HepG2 (cell line): Measurements from ENCODE around the gene WWC1. TPM values are rescaled to one million over a fixed set of nuclear protein-coding genes. Genes with fewer than 3 reads are reported as not detected.

Experiments
- ELK4 ChIP-seq: sonication (generic); formaldehyde crosslinking; IDR thresholded peaks from 2 replicates; pipeline ENCODE4 v1.9.0; 2021; ENCODE audit warnings: missing genetic modification reagents, borderline replicate concordance
- HDAC2 ChIP-seq: sonication (generic); formaldehyde crosslinking; IDR thresholded peaks from 2 replicates; pipeline ENCODE4 v1.4.0; 2020; ENCODE audit warnings: missing genetic modification reagents
- HNF1A ChIP-seq, 2 experiments: sonication (generic) in 1 of 2; formaldehyde crosslinking in 1 of 2; IDR thresholded peaks; 2 replicates each; pipeline versions ENCODE4 v1.4.0 to v1.6.1; 2016 to 2020; ENCODE audit warnings: borderline replicate concordance in 1 of 2, low read depth in 1 of 2, mild to moderate bottlenecking in 1 of 2, missing genetic modification reagents in 1 of 2
- IKZF1 ChIP-seq: fragments of 450-650 bp; IDR thresholded peaks from 2 replicates; pipeline ENCODE4 v1.7.1; 2016
- KLF13 ChIP-seq: sonication (generic); formaldehyde crosslinking; IDR thresholded peaks from 2 replicates; pipeline ENCODE4 v1.4.0; 2020; ENCODE audit warnings: mild to moderate bottlenecking, missing genetic modification reagents
- PHB2 ChIP-seq: fragments of 450-650 bp; IDR thresholded peaks from 2 replicates; pipeline ENCODE4 v1.6.1; 2018; ENCODE audit not compliant: partially characterized antibody
- RARG ChIP-seq: sonication (generic); formaldehyde crosslinking; IDR thresholded peaks from 2 replicates; pipeline ENCODE4 v1.4.0; 2020; ENCODE audit warnings: low read depth, mild to moderate bottlenecking, missing genetic modification reagents
- SOX5 ChIP-seq: IDR thresholded peaks from 2 replicates; pipeline ENCODE4 v1.6.1; 2016; ENCODE audit warnings: borderline replicate concordance
- SRSF4 ChIP-seq: fragments of 200-400 bp; formaldehyde crosslinking; IDR thresholded peaks from one replicate; pipeline ENCODE4 v1.6.1; 2018; ENCODE audit warnings: mild to moderate bottlenecking, low read depth, low read length, moderate library complexity; ENCODE audit not compliant: poor library complexity, severe bottlenecking
- TBL1XR1 ChIP-seq: fragments of 150-350 bp; IDR thresholded peaks from 2 replicates; pipeline ENCODE4 v1.6.1; 2014; ENCODE audit warnings: borderline replicate concordance, low read length; ENCODE audit not compliant: partially characterized antibody
- THAP7 ChIP-seq: sonication (generic); formaldehyde crosslinking; IDR thresholded peaks from 2 replicates; pipeline ENCODE4 v1.8.1; 2023; ENCODE audit warnings: mild to moderate bottlenecking, missing genetic modification reagents
- ZFP36L2 ChIP-seq: sonication (generic); formaldehyde crosslinking; IDR thresholded peaks from 2 replicates; pipeline ENCODE4 v1.4.0; 2020; ENCODE audit warnings: missing genetic modification reagents
- ZFY ChIP-seq: sonication (generic); formaldehyde crosslinking; IDR thresholded peaks from 2 replicates; pipeline ENCODE4 v1.4.0; 2020; ENCODE audit warnings: missing genetic modification reagents
- ZNF292 ChIP-seq: sonication (generic); formaldehyde crosslinking; IDR thresholded peaks from 2 replicates; pipeline ENCODE4 v1.8.1; 2022; ENCODE audit warnings: mild to moderate bottlenecking, low read depth, missing genetic modification reagents, borderline replicate concordance
- ZNF362 ChIP-seq: sonication (generic); formaldehyde crosslinking; IDR thresholded peaks from 2 replicates; pipeline ENCODE4 v1.4.0; 2020; ENCODE audit warnings: missing genetic modification reagents, mild to moderate bottlenecking, borderline replicate concordance
- ZNF382 ChIP-seq: sonication (generic); formaldehyde crosslinking; IDR thresholded peaks from 2 replicates; pipeline ENCODE4 v1.5.0; 2020; ENCODE audit warnings: missing genetic modification reagents, mild to moderate bottlenecking, borderline replicate concordance
- ZNF768 ChIP-seq: sonication (generic); formaldehyde crosslinking; IDR thresholded peaks from 2 replicates; pipeline ENCODE4 v1.4.0; 2020; ENCODE audit warnings: missing genetic modification reagents
- ZXDC ChIP-seq: sonication (generic); formaldehyde crosslinking; IDR thresholded peaks from 2 replicates; pipeline ENCODE4 v1.5.0; 2020; ENCODE audit warnings: mild to moderate bottlenecking, missing genetic modification reagents
- polyA plus RNA-seq, 8 experiments: library from polyadenylated mRNA; depleted of rRNA in 3 of 8; stranded (reverse) in 7 of 8; unstranded in 1 of 8; fragments of >200 nt; fragmentation: Illumina TruSeq in 4 of 8; extraction: Trizol in 4 of 8; gene quantifications; 2 replicates each; pipeline versions ENCODE4 v1.2.1 to v1.2.3, GENCODE V29; 2011 to 2016; ENCODE audit warnings: low read depth in 4 of 8, missing spikeins in 1 of 8, mixed read lengths in 1 of 8; ENCODE audit not compliant: insufficient read depth in 1 of 8
- total RNA-seq, 5 experiments: library from RNA; depleted of rRNA; stranded (reverse); fragments of >200 nt; fragmentation: Illumina TruSeq; extraction: Trizol; gene quantifications; 2 replicates each; pipeline ENCODE4 v1.2.3, GENCODE V29; 2016; ENCODE audit warnings: low read depth in 1 of 5

The WWC1 gene
- total and polyA plus RNA-seq, 2 of the 13 experiments (the other 11 are each of a cell fraction or from before 2014, with no cell fraction given): 8.3 to 17.9 TPM

- TF ChIP-seq ELK4 (CRISPR knock-in tag) (no peak), SOX5 (no peak), ZXDC (CRISPR knock-in tag) (0 out of 2 replicates have a peak, but pooled peaks have one; percentile 17), ZNF292 (CRISPR knock-in tag) (no peak), TBL1XR1 (no peak), ZNF768 (CRISPR knock-in tag) (no peak; the same call in 1 of the 2 replicates), SRSF4 (no peak), HNF1A (IDR thresholded peaks at IDR 0.05; ENCODE audit: low read depth) (no peak), HNF1A (CRISPR knock-in tag; IDR thresholded peaks at IDR 0.05; ENCODE audit: borderline replicate concordance) (0 out of 2 replicates have a peak, but pooled peaks have one; percentile 13), HDAC2 (CRISPR knock-in tag) (peak; percentile 49; the same call in 1 of the 2 replicates), ZFY (CRISPR knock-in tag) (no peak), THAP7 (no peak), RARG (CRISPR knock-in tag) (no peak), PHB2 (no peak), IKZF1 (no peak), ZNF382 (CRISPR knock-in tag) (no peak), ZNF362 (CRISPR knock-in tag) (no peak), KLF13 (no peak), ZFP36L2 (no peak)
Observed at GRCh38 chr5:168291342-168291963, at the start of gene WWC1 (continued).
